HG03520 (cell line): ENCODE data around the gene USP20.
A peak's percentile ranks its signal among the peaks of the same experiment; 100 is the strongest.
"Not testable (repeated sequence)": the region's sequence is repeated elsewhere in the genome, so short reads cannot be mapped to it uniquely, and the experiment has no call there.

Experiments
- ATAC-seq: cut with Tn5 transposase; IDR thresholded peaks from one replicate; pipeline ENCODE4 v1.9.1; 2021; ENCODE audit warnings: mild to moderate bottlenecking, moderate library complexity; ENCODE audit not compliant: unreplicated experiment

Gene USP20

DNA sequence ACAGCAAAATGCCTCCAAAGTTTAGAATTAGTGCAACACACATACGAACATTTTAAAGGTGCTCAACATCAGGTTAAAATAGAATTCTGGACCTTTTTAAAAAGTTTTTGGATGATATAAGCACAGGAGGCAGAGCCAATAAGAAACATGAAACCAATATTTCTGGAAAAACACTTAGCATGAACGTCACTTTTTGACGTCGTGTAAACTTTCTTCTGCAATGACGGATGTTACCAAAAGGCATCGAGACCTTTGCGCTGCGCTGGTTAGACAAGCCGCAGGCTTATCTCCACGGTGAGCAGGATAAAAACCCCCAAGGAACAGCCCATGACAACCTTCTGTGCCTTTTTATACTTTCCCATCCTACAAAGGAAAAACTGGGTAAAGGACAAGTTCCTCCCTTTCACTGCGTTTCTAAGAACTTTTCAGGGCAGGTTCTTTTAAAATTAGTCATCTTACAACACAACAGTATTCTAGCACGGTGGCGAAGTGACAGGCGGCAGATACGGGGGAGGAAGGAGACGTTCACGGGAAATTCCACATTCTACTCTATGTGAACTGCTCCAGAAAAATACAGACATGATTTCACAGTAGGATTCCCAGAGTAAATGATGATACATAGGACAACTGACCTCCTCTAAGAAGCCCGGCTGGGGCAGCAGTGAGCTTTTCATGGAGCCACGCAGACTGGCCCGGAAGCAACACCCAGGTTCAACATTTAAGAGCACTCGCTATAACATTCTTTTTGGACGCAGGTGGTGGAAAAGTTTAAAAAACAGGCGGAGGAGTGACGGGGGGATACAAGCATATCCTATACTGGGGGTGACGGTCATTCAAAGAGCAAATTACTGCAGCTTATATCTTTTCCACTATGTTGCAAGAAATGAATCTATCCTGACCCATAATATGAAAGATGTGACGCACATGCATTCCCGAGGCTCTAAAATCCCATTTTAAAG, 52.4 kb downstream of the USP20 start:
- no peak for ATAC-seq

DNA sequence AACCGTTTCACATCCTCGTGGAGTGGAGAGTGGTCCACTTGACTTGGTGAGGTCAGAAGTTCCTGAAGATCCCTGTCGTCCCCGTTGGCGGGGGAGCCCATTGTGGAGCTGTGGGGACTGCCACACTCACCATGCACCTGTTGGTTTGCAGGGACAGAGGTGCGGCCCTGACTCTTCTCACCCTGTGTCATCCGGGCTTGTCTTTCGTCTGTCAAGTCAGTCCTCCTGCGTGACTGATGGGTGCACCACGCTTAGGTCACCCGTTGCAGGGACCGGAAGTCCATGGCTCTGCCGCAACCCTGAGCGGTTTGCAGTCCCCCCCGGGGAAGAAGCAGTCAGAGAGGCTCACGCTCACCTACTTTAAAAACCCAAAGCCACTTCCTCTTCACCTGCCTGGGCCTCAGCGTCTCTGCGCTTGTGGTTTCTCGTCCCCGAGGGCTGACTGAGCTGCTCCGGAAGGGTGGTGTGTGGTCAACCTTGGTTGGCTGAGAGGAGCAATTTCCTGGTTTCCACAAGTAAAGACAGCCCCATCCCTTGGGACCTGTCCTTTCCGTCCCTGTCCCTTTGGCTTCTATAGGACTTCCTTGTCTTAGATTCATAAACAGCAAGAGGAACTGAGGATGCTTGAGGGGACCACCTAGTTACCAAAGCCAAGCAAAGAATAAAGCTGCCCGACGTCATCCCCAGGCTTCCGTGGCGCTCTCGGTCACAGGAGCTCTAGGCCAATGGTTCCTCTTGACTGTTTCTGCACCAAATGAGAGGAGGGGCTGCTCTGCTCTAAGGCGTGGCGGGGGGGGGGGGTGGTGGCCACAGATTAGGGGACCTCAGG, 53.2 kb downstream of the USP20 start:
- peak; percentile 49 for ATAC-seq

DNA sequence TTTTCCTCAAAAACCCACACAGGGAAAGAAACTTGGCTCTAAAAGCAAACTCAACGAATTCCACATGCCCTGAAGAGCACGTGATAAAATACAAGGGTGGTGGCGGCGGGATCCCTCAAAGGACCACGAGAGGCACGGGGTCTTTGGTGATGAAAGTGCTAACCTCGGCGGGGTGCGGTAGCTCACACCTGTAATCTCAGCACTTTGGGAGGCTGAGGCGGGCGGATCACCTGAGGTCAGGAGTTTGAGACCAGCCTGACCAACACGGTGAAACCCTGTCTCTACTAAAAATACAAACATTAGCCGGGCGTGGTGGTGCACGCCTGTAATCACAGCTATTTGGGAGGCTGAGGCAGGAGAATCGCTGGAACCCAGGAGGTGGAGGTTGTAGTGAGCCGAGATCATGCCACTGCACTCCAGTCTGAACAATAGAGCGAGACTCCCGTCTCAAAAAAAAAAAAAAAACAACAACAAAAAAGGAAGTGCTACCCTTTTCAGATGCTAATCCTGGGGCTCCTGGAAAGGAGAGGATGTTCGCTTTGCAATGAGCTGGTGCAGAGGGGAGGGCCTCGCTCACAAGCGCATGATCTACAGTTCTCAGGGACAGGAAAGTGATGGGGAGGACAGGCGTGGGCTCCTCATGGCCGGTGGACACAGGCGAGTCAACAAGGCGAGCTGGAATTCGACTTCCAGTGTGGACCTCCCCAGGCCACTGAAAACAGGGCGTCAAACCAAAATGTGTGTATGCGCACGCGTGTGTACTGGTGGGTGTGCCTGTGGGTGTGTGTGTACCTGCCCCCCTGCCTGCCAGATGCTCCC, 54.1 kb downstream of the USP20 start:
- ATAC-seq = no peak

DNA sequence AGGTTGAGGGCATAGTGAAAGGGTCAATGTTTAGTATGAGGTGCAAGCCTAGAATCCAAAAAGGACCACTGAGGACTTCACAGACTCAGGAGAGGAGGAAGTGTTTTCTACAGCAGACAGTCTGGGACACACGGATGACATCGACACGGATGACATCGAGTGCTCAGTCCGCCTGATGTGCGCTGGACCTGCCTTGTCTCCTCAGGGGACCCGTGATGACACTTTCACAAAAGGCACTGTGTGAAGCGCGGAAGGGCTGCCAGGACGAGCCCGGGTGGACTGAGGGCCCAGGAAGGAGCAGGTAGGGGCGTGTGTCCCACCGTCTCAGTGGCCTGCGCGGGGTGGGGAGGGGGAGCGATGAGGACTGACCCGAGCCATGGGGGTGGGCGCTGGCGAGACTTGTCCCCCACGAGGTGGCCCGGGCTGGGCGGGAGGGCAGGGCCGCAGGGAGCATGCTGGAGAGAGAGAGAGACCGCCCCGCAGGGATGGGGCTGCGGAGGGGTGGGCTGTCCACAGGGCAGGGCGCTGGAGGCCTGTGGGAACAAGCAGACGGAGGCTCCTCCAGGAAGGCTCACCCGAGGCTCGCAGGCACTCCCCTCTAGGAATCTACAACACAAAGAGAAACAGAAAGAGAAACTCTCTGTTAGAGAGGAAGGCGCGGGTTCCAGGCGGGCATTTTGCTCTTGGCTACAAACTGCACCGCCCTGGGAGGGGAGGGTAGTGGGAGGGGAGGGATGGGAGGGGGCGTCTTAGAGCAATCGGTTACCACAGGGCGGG, 54.9 kb downstream of the USP20 start:
- ATAC-seq = no peak

DNA sequence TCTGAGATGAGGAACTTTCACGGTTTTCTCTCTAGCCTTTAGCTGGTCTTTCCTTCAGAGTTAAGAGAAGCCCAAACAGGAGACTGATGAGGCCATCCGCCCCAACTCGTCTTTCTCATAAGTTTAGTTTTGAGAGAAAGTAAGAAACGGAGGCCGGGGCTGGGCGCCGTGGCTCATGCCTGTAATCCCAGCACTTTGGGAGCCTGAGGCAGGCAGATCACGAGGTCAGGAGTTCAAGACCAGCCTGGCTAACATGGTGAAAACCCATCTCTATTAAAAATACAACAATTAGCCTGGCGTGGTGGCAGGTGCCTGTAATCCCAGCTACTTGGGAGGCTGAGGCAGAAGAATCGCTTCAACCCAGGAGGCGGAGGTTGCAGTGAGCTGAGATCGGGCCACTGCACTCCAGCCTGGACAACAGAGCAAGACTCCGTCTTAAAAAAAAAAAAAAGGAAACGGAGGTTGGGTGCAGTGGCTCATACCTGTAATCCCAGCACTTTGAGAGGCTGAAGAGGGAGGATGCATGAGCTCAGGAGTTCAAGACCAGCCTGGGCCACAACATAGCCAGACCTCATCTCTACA, 55.6 kb downstream of the USP20 start:
- not testable (repeated sequence) for ATAC-seq

DNA sequence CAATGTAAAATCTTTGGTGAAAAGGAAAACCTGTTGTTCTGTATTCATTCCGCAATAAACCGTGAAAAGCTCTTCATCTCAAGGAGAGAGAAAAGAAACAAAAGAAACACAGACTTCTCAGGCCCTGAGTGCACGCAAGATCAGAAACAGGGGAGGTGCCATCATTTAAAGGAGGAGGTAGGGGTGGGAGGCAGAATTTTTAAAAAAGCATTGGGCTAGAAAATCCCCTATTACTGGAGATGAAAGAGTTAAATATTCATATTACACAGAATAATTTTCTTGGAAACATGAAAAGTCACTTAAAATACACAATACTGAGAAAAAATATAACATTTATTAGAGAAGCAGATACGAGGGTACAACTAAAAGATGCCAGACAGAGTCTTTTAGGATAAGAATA, 56.3 kb downstream of the USP20 start:
- ATAC-seq = no peak

DNA sequence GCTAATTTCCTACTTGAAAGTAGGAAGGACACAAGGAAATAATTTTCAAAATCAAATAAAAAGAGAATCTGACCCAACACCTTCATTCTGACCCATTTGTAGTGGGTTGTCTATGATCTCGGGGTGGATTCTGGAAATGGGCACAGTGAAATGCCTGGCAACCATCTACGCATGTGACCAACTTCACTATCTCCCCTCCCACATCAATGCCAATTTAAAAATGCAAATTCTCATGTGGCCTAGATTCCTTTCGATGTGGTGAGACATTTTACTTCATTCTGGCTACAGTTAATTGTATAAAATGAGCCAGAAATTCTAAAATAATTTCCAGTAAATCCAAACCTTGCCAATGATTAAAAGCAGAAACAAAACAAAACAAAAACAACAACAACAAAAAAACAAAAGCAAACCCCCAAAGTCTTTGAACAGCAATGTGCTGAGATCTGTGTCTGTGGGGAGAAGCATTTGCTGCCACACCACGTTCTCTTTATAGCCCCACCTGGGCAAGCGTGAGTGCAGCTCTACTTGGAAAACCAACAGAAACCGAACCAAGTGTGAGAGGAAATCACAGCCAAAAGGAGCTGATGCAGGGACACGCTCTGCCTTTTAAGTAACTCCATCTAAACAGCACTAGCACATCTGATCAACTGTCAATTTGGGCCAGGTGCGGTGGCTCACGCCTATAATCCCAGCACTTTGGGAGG, 59.0 kb downstream of the USP20 start:
- no peak for ATAC-seq

DNA sequence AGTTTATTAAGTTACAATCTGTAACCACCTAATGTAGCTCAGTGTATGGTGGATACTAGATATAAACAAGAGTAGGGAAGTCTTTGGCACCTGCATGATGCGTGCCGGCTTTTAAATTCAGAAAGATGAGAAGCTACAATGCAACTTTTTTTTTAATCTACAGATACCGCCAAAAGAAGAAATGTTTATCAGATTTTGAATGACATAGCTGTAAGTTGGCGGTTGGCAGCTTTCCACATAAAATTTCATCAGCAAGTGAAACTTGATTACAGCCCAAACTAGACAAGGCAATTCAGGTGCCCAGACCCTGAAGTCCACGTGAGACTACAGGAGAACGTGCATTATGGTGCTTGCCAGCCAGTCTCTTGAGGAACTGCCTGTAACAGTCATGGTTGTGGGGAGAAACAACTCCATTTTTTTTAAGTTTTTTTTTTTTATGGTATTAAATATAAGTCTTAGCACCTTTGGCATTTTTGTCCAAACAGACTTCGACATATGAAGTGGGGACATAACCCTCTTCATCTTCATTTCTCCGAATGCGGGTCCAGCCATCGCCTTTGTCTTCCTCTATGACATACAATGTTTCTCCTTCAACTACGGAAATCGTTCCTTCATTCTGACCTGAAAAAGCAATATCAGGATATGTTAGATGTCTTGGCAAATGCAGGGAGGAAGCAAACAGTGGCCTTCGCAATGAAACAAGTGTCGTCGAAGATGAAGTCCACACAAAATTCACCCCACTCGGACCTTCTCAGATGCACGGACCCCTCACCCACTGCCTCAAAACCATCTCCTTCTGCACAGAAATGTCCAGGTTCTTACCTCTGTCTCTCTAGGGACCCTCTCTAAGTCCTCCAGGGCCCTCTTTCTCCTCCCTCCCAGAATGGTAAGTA, 60.4 kb downstream of the USP20 start:
- no peak for ATAC-seq

DNA sequence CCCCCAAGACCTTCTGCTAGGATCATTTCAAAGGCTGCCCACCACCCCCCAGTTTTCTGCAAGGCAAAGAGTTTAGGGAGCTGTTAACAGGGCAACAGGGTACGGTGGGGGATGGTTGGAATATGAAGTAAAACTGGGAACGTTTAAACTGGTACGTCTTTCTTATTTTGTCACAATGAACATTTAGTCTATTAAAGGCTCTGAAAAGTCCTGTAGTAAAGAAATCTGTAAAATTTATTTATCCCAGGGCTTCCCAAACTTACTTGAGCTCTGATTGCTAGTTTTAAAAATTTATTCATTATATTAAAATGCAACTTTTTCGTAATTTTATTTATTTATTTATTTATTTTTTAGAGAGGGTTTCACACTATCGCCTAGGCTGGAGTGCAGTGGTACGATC, 62.0 kb downstream of the USP20 start:
- no peak for ATAC-seq

DNA sequence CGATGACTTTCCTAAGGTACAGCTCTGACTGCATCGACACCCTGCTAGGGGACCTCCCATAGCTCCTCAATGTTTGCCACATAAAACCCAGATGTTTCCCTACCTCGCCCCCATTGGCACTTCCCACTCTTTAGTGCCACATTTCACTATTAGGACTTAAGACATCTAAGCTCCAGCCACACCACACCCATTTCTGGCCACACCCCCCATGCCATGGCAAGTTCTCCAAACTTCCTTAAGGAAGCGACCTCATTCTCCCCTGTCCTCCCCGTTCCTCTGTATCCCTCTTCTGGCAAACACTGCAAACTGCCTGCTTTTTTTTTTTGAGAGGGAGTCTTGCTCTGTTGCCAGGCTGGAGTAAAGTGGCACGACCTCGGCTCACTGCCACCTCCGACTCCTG, 62.9 kb downstream of the USP20 start:
- no peak for ATAC-seq

DNA sequence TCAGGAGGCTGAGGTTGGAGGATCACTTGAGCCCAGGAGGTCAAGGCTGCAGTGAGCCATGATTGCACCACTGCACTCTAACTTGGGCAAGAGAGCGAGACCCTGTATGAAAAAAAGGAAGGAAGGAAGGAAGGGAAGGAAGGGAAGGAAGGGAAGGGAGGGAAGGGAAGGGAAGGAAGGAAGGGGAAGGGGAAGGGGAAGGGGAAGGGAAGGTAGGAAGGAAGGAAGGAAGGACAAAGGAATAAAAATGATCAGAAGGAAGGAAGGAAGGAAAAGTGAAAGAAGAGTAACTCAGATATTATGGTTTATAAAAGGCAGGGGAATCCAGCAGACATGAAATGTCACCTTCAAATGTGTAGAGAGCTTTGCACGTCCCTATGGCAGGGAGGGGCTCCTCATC, 64.4 kb downstream of the USP20 start:
- no peak for ATAC-seq

DNA sequence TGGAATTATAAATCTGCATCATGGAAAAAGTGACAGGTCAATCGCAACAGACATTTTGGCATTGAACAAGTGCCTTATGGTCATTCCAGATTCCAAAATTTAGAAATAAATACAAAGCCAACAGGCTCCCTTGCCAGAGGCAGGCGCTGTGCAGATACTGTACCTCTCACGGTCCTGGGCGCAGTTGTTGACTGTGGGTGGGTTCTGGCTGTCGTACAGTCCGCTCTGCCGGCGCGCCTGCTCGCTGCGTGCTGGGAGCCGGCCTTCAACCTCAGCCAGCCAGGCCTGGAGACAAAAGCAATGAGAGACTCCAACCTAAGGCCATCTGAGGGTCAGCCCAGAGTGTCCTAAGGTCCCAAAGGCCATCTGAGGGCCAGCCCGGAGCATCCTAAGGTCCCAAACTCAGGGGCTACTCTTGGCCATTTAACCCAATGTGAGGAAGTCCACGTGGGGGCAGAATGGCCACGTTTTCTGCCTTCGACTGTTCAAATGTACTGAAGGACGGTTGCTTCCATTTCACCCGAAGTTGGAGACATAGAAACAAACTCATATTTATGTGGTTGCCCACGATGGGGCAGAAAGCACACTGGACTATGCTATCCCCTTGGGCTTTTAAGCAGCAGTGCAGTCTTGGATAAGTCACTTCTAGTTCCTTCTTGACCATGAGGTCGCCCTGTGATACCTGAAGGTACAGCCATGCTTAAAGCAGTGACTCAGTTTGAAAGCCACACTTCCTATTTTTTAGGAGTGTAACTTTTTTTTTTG, 65.2 kb downstream of the USP20 start:
- no peak for ATAC-seq

DNA sequence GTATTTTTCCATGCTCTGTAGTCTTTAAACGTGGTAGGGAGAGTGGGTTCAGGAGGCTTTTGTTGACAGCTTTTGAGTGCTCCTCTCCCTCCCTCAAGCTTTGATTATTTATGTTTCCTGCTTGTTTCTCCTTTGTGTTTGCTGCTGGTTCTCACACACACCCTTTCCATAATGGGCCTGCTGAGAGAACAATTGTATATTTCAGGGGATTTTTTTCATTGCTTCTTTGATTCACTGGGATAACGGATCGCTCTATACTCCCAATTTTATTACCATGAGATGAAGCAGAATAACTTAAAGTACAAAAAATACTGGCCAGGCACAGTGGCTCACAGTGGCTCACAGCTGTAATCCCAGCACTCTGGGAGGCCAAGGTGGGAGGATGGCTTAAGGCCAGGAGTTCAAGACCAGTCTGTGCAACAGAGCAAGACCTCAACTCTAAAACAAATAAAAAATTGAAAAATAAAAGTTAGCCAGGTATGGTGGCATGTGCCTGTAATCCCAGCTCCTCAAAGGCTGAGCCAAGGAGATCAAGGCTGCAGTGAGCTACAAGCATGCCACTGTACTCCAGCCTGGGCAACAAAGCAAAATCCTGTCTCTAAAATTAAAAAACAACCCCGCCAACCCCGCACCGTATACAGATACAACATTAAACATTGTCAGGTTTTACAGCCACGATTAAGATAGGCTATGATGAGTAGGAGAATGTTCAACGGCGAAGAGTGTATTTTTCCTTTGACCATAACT, 66.9 kb downstream of the USP20 start:
- ATAC-seq = no peak

DNA sequence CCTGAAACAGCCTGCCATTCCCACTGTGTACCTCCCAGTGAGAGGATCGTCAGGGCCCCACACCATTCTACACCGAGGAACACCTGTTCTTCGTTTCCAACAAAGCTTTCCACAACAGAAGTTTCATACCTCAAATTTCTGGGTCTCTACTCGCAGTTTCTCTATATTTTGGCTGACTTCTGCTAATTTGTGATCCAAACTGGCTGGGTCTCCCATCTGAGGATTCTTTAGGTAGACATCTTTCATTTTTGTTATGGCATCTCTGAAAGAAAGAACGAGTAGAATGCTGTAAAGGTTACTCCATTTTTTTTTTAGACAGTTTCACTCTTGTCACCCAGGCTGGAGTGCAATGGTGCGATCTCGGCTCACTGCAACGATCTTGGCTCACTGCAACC, 67.5 kb downstream of the USP20 start:
- ATAC-seq = no peak

DNA sequence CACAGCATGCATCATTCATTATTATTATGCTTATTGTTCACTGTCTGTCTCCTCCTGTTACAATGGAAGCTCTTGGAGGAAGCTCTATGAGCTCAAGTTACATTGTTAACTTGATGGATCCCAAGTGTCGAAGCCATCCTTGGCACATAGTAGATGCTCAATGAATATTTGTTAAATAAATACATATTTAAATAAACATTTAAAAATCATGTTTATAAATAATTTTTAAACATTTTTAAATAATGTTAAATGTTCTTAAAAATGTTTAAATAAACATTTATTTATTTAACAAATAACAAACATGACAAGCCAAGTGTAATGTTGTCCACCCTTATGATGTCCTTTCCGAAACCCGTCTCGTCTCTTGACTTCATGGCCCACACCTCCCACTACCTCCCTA, 69.5 kb downstream of the USP20 start:
- no peak for ATAC-seq

DNA sequence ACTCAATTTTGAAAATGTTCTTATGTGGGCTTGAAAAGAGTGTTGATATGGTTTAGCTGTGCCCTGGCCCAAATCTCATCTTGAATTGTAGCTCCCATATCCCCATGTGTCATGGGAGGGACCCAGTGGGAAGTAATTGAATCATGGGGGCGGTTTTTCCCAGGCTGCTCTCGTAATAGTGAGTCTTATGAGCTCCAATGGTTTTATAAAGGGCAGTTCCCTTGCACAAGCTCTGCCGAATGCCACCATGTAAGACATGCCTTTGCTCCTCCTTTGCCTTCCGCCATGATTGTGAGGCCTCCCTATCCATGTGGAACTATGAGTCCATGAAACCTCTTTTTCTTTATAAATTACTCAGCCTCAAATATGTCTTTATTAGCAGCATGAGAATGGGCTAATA, 71.0 kb downstream of the USP20 start:
- no peak for ATAC-seq

DNA sequence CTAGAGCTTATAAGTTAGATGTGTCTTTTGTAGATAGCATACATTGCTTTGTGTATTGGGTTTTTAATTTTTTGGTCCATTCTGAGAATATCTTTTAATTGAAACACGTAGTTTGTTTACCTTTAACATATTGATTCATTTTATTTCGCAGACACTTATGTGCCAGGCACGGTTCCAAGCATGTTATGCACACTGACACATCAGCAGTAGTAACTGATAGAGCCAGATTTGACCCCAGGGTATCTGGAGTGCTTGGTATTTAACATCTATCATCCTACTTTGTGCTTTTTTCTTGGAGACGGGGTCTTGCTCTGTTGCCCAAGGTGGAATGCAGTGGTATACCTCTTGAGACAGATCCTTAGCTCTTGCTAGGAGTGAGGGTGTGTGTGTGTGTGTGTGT, 71.9 kb downstream of the USP20 start:
- no peak for ATAC-seq
